Jurkat, Clone E6-1 (cell line): ENCODE results near the gene MTFP1.

Source experiments
- DNase-seq: peaks from one replicate; pipeline ENCODE4 v3.0.0-alpha.2; 2011; ENCODE audit warnings: low read depth, low spot score
- H3K4me3 ChIP-seq: 2 replicates; pipeline ENCODE4 v1.5.1; 2011; ENCODE audit warnings: mild to moderate bottlenecking, low read length, control low read depth, moderate library complexity

Gene MTFP1

GRCh38 chr22:30474683-30475424, 49.3 kb downstream of the MTFP1 start:
- no peak overlapping the region for H3K4me3 ChIP-seq
- DNase-seq: peak; percentile 38
